T-cell (primary cell): ENCODE results near the gene SMARCC1. TPM values are rescaled to one million over a fixed set of nuclear protein-coding genes. Genes with fewer than 3 reads are reported as not detected.

Source experiments
- ATAC-seq, 4 experiments: fragments of 200-7000 bp in 3 of 4; fragments of 150-1000 bp in 1 of 4; cut with Tn5 transposase; replicated peaks in 1 of 4; 1 replicate in 3 of 4; 2 replicates in 1 of 4; pipeline ENCODE4 v1.10.0; 2021; ENCODE audit warnings: moderate library complexity in 3 of 4, mild to moderate bottlenecking in 2 of 4, moderate number of reproducible peaks in 1 of 4
- CTCF ChIA-PET, 2 donors: fragments of 300-600 bp; sonication (Branson Sonifier 250); formaldehyde crosslinking; loops; one replicate each; lab custom pipeline; 2022; ENCODE audit warnings: antibody characterized with exemption in 2 of 2; lab: Charles Lee
- POLR2A ChIA-PET, 2 donors: fragments of 300-600 bp; sonication (Branson Sonifier 250); formaldehyde crosslinking; loops; one replicate each; lab custom pipeline; 2022; ENCODE audit warnings: antibody characterized with exemption in 2 of 2; lab: Charles Lee
- DNase-seq, 35 experiments: peaks; one replicate each; pipeline versions ENCODE4 v3.0.0 to v3.0.0-alpha.2; 2013 to 2023
- H3K27ac ChIP-seq: one replicate; pipeline ENCODE4 v1.5.1; 2013; ENCODE audit warnings: low read length
- H3K27me3 ChIP-seq, 2 experiments: replicated peaks in 1 of 2; 1 replicate in 1 of 2; 2 replicates in 1 of 2; pipeline versions ENCODE4 v1.6.1 to v1.7.0; 2013; ENCODE audit warnings: low read length in 1 of 2, mixed read lengths in 1 of 2; ENCODE audit not compliant: control insufficient read depth in 2 of 2, insufficient read depth in 2 of 2; ENCODE audit errors: extremely low read depth in 1 of 2
- H3K36me3 ChIP-seq, 2 donors: 1 replicate in 1 of 2; 2 replicates in 1 of 2; pipeline versions ENCODE4 v1.6.1 to v1.7.0; 2013; ENCODE audit warnings: low read length in 1 of 2; ENCODE audit not compliant: control insufficient read depth in 2 of 2, insufficient read depth in 1 of 2; ENCODE audit errors: extremely low read depth in 1 of 2
- H3K4me1 ChIP-seq, 2 experiments: 1 replicate in 1 of 2; 2 replicates in 1 of 2; pipeline versions ENCODE4 v1.6.1 to v1.7.0; 2013; ENCODE audit warnings: low read length in 2 of 2, mixed read lengths in 1 of 2; ENCODE audit not compliant: insufficient read depth in 2 of 2, control insufficient read depth in 1 of 2; ENCODE audit errors: extremely low read depth in 1 of 2
- H3K4me3 ChIP-seq, 2 donors: 1 replicate in 1 of 2; 2 replicates in 1 of 2; pipeline versions ENCODE4 v1.5.1 to v1.7.0; 2013; ENCODE audit warnings: mild to moderate bottlenecking in 2 of 2, low read length in 1 of 2, moderate library complexity in 1 of 2; ENCODE audit not compliant: control insufficient read depth in 1 of 2; ENCODE audit errors: extremely low read depth in 1 of 2
- H3K9me3 ChIP-seq: 2 replicates; pipeline ENCODE4 v1.7.0; 2013
- H3K27ac Mint-ChIP-seq, 2 donors: one replicate each; pipeline ENCODE4 v1.8.0; 2020 to 2021; ENCODE audit warnings: mild to moderate bottlenecking in 2 of 2, mixed read lengths in 2 of 2
- H3K27me3 Mint-ChIP-seq, 2 donors: one replicate each; pipeline ENCODE4 v1.8.0; 2021 to 2022; ENCODE audit warnings: mixed read lengths in 2 of 2
- H3K36me3 Mint-ChIP-seq: one replicate; pipeline ENCODE4 v1.8.0; 2021; ENCODE audit warnings: mixed read lengths
- H3K4me1 Mint-ChIP-seq, 3 donors: one replicate each; pipeline ENCODE4 v1.8.0; 2020 to 2022; ENCODE audit warnings: mixed read lengths in 3 of 3, mild to moderate bottlenecking in 1 of 3
- H3K4me3 Mint-ChIP-seq, 3 donors: one replicate each; pipeline ENCODE4 v1.8.0; 2020 to 2022; ENCODE audit warnings: mild to moderate bottlenecking in 3 of 3, mixed read lengths in 3 of 3, moderate library complexity in 3 of 3
- H3K9me3 Mint-ChIP-seq, 3 donors: one replicate each; pipeline ENCODE4 v1.8.0; 2020 to 2022; ENCODE audit warnings: mixed read lengths in 3 of 3
- WGBS: methylation state at CpG from one replicate; pipeline ENCODE4 v1.1.5; 2013; ENCODE audit warnings: missing lambda C conversion rate; ENCODE audit not compliant: insufficient coverage; 5-methylcytosine and 5-hydroxymethylcytosine counted together
- total RNA-seq, 35 experiments: library from RNA in 6 of 35; stranded (reverse) in 6 of 35; fragments of 120-200 nt in 1 of 35; gene quantifications; one replicate each; pipeline versions ENCODE4 v1.2.1 to v1.2.4 and lab custom pipeline; 2013 to 2026

Gene SMARCC1
- total RNA-seq, 5 donors from 2014 or later (not counting 1 experiment from before 2014, with no cell fraction given): 88.9 to 99.3 (median 92.4) TPM

DNA sequence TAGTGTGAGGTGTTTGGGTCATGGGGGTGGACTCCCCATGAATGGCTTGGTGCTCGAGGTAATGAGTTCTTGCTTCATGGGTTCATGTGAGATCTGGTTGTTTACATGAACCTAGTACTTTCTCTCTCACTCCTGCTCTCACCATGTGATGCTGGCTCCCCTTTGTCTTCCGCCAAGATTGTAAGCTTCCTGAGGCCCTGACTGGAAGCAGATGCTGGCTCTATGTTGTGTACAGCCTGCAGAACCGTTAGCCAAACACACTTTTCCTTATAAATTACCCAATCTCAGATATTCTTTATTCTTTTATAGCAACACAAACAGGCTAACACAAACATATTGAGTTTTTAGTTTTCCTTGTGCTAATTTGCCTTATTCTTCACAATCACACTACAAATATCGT is 199.9 kb downstream of the SMARCC1 start:
- Mint-ChIP-seq H3K36me3 (peaks cover 8% of the 10 kb centered on the region), H3K9me3 (no peaks in the 10 kb centered on the region), H3K4me3 (no peak overlapping the region), H3K27ac (no peak overlapping the region), H3K27me3 (peaks cover 5 to 10% of the 10 kb centered on the region in 2 donors), H3K4me1 (peaks cover 0 to 2% (median 0%) of the 10 kb centered on the region in 3 donors)
- ChIA-PET POLR2A (no interaction called here), CTCF (interaction anchor here in 1 of 2 donors (0.5 kb wide), 1 partner anchor 411 kb away, joined by 4 read pairs; no protein-coding TSS in a partner anchor)
- Histone ChIP-seq H3K4me3 (no peak overlapping the region), H3K4me1 (peaks cover 0 to 17% of the 10 kb centered on the region in 2 experiments), H3K9me3 (no peaks in the 10 kb centered on the region), H3K27me3 (peaks cover 8 to 23% of the 10 kb centered on the region in 2 experiments), H3K27ac (no peak overlapping the region), H3K36me3 (peaks cover 0 to 10% of the 10 kb centered on the region in 2 donors)
- 90% methylated on average over 2 of the region's 4 CpGs for WGBS
- ATAC-seq (no peak), DNase-seq (no peak)

- H3K9me3 Mint-ChIP-seq: no peaks in the 10 kb centered on the region
- POLR2A ChIA-PET: no interaction called here
- H3K4me1 Mint-ChIP-seq: peaks cover 0 to 2% (median 0%) of the 10 kb centered on the region in 3 donors
- peaks cover 0 to 8% of the 10 kb centered on the region in 2 donors for H3K36me3 ChIP-seq
- H3K4me3 Mint-ChIP-seq: no peak overlapping the region
- H3K27me3 Mint-ChIP-seq: peaks cover 5 to 10% of the 10 kb centered on the region in 2 donors
- H3K4me3 ChIP-seq: no peak overlapping the region
- H3K27ac ChIP-seq: no peak overlapping the region
- no peaks in the 10 kb centered on the region for H3K9me3 ChIP-seq
- CTCF ChIA-PET: interaction anchor here in 1 of 2 donors (0.5 kb wide), 1 partner anchor 412 kb away, joined by 4 read pairs; no protein-coding TSS in a partner anchor
- DNase-seq (no peak), ATAC-seq (no peak)
- WGBS: 82% methylated on average over 2 of the region's 5 CpGs
- H3K36me3 Mint-ChIP-seq: peaks cover 8% of the 10 kb centered on the region
- H3K27ac Mint-ChIP-seq: no peak overlapping the region
- H3K27me3 ChIP-seq: peaks cover 8 to 27% of the 10 kb centered on the region in 2 experiments
- H3K4me1 ChIP-seq: peaks cover 0 to 17% of the 10 kb centered on the region in 2 experiments
These were observed 200.3 kb downstream of the SMARCC1 start for GRCh38 chr3:47581422-47581821.

- DNase-seq: no peak
- peaks cover 5 to 12% of the 10 kb centered on the region in 2 donors for H3K27me3 Mint-ChIP-seq
- peak overlapping the region; percentile 59 to 67 (median 60) for H3K4me3 Mint-ChIP-seq
- Histone ChIP-seq H3K4me1 (peaks cover 0 to 17% of the 10 kb centered on the region in 2 experiments), H3K36me3 (peaks cover 0 to 2% of the 10 kb centered on the region in 2 donors), H3K4me3 (no peak overlapping the region), H3K27me3 (peaks cover 8 to 35% of the 10 kb centered on the region in 2 experiments), H3K27ac (no peak overlapping the region), H3K9me3 (no peaks in the 10 kb centered on the region)
- no peak for ATAC-seq
- H3K9me3 Mint-ChIP-seq: no peaks in the 10 kb centered on the region
- CTCF ChIA-PET: no interaction called here
- POLR2A ChIA-PET: interaction anchor here in 1 of 2 donors (0.6 kb wide), 1 partner anchor 11 kb away, joined by 3 read pairs; no protein-coding TSS in a partner anchor
- no peak overlapping the region for H3K27ac Mint-ChIP-seq
- peaks cover 0 to 2% (median 0%) of the 10 kb centered on the region in 3 donors for H3K4me1 Mint-ChIP-seq
- WGBS: 100% methylated on average over 1 of the region's 4 CpGs
- peaks cover 4% of the 10 kb centered on the region for H3K36me3 Mint-ChIP-seq
These were observed 201.2 kb downstream of the SMARCC1 start for GRCh38 chr3:47580481-47580880.

GRCh38 chr3:47579875-47580274 is 201.8 kb downstream of the SMARCC1 start:
- WGBS: 100% methylated on average over 1 of the region's 2 CpGs
- H3K27ac ChIP-seq: no peak overlapping the region
- peaks cover 8 to 35% of the 10 kb centered on the region in 2 experiments for H3K27me3 ChIP-seq
- no peak for DNase-seq
- H3K27me3 Mint-ChIP-seq: peaks cover 5 to 16% of the 10 kb centered on the region in 2 donors
- no peaks in the 10 kb centered on the region for H3K36me3 ChIP-seq
- no peak for ATAC-seq
- POLR2A ChIA-PET: no interaction called here
- H3K9me3 ChIP-seq: no peaks in the 10 kb centered on the region
- H3K36me3 Mint-ChIP-seq: no peaks in the 10 kb centered on the region
- peak overlapping the region; percentile 47 to 67 (median 59) for H3K4me3 Mint-ChIP-seq
- peaks cover 0 to 2% (median 0%) of the 10 kb centered on the region in 3 donors for H3K4me1 Mint-ChIP-seq
- CTCF ChIA-PET: no interaction called here
- no peaks in the 10 kb centered on the region for H3K9me3 Mint-ChIP-seq
- no peak overlapping the region for H3K4me3 ChIP-seq
- H3K27ac Mint-ChIP-seq: no peak overlapping the region
- peaks cover 0 to 17% of the 10 kb centered on the region in 2 experiments for H3K4me1 ChIP-seq

DNA sequence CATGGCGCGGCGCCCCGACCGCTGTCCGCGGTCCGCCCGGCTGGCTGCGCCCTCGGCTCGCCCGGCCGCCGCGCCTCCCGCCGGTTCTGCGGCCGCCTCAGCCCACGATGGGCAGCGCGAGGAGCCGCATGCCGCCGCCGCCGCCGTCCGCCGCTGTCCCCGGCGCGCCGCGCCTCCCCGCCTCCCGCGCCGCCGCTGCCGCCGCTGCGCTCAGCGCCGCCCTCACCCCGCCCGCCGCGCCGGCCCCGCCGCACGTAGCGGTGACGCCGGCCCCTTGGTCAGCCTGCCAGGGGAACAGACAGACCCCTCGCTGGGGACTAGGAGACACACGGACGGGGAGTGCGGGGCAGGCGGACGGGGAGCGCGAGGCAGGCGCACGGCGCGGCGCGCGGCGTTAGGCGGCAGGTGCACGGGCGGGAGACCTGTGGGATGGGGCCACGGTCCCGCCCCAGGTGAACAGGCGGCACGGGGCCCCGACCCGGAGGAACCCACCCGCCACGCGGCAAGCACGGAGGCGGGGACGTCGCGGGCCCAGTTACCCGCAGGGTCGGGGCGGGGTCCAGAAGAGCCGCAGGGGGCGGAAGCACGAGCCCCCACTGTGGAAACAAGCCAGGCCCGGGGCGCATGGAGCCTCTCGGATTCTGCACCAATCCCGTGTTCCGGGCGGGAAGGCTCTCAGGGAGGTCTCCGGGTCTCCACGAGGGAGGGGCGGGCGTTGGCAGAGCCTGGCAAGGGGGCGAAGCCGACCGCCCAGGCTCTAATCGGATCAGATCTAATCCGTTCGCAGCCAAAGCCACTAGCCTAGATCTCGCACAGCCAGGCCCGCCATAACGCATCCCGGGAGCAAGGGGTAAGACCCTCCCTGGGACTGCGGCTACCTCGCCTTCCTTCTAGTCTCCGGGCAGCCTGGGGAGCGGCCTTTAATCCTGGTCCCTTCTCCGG is 202.7 kb downstream of the SMARCC1 start, which contains the start of gene CSPG5:
Gene CSPG5, minus strand, starts transcription at position 175 of the 942 bp plus-strand sequence. Its CDS starts 172 bp downstream, at position 3.
- Histone ChIP-seq H3K27ac (no peak within 1 kb of the TSS), H3K9me3 (no peaks in the 10 kb centered on the region), H3K27me3 (peaks cover 8 to 36% of the 10 kb centered on the region in 2 experiments), H3K4me1 (peaks cover 0 to 17% of the 10 kb centered on the region in 2 experiments), H3K4me3 (peak within 1 kb of the TSS; percentile 27 to 53), H3K36me3 (no peaks in the 10 kb centered on the region)
- WGBS: 6% methylated on average over 121 of the region's 121 CpGs
- DNase-seq (peak in 19 of 35 experiments; percentile 1 to 50 (median 16)), ATAC-seq (peak; percentile 62 to 74 (median 72))
- H3K4me3 Mint-ChIP-seq: peak within 1 kb of the TSS; percentile 59 to 67 (median 60)
- ChIA-PET CTCF (no interaction called here), POLR2A (no interaction called here)
- H3K9me3 Mint-ChIP-seq: no peaks in the 10 kb centered on the region
- H3K27me3 Mint-ChIP-seq: peaks cover 5 to 20% of the 10 kb centered on the region in 2 donors
- H3K4me1 Mint-ChIP-seq: peaks cover 0 to 2% (median 0%) of the 10 kb centered on the region in 3 donors
- H3K36me3 Mint-ChIP-seq: no peaks in the 10 kb centered on the region
- H3K27ac Mint-ChIP-seq: no peak within 1 kb of the TSS

GRCh38 chr3:47578119-47578632 is 203.5 kb downstream of the SMARCC1 start:
- CTCF ChIA-PET: no interaction called here

More at GRCh38 chr3:47578119-47578632, 203.5 kb downstream of the SMARCC1 start:
- DNase-seq (peak in 27 of 35 experiments; percentile 3 to 56 (median 16)), ATAC-seq (peak; percentile 55 to 77 (median 68))
- H3K9me3 ChIP-seq: no peaks in the 10 kb centered on the region
- Mint-ChIP-seq H3K36me3 (no peaks in the 10 kb centered on the region), H3K4me1 (peaks cover 0 to 2% (median 0%) of the 10 kb centered on the region in 3 donors), H3K9me3 (no peaks in the 10 kb centered on the region), H3K27ac (no peak overlapping the region), H3K27me3 (peaks cover 8 to 25% of the 10 kb centered on the region in 2 donors), H3K4me3 (peak overlapping the region; percentile 59 to 65 (median 60))
- no peaks in the 10 kb centered on the region for H3K36me3 ChIP-seq
- H3K4me1 ChIP-seq: peaks cover 0 to 17% of the 10 kb centered on the region in 2 experiments
- 2% methylated on average over 33 of the region's 57 CpGs for WGBS
- POLR2A ChIA-PET: no interaction called here
- no peak overlapping the region for H3K27ac ChIP-seq
- peak overlapping the region; percentile 12 to 27 for H3K4me3 ChIP-seq
- peaks cover 8 to 38% of the 10 kb centered on the region in 2 experiments for H3K27me3 ChIP-seq
